ENCODE data around the gene OCEL1. TPM values are rescaled to one million over a fixed set of nuclear protein-coding genes. Genes with fewer than 3 reads are reported as not detected.

Gene OCEL1
- total RNA-seq, 1 experiment from 2014 or later, result 25.7 TPM

- Histone ChIP-seq H4K20me1 (ENCODE audit: control insufficient read depth, insufficient read depth, insufficient read length) (no peaks in the 10 kb centered on the region), H2AFZ (ENCODE audit: low read length) (no peak overlapping the region)
Measured at GRCh38 chr19:17184371-17184841, 41.6 kb upstream of the OCEL1 start.

More at GRCh38 chr19:17184371-17184841, 41.6 kb upstream of the OCEL1 start:
- Histone ChIP-seq H2BK120ac (ENCODE audit: low read depth, low read length, poor library complexity, severe bottlenecking) (no peak overlapping the region), H4K91ac (ENCODE audit: insufficient read length, low read depth, low read length) (no peak overlapping the region), H3K18ac (ENCODE audit: insufficient read length, low read depth, low read length) (no peak overlapping the region), H3K4me2 (ENCODE audit: insufficient read depth, insufficient read length, low read length) (no peak overlapping the region), H2BK5ac (ENCODE audit: insufficient read length, low read length) (no peak overlapping the region), H3K79me2 (ENCODE audit: insufficient read depth, low read length) (no peaks in the 10 kb centered on the region), H3K23ac (ENCODE audit: insufficient read length, low read depth, low read length) (no peak overlapping the region), H3K56ac (ENCODE audit: insufficient read length, low read depth, low read length) (no peak overlapping the region), H3K27ac (ENCODE audit: insufficient read length, low read depth, low read length) (no peak overlapping the region), H2AK5ac (ENCODE audit: insufficient read length, low read length) (no peak overlapping the region), H3K9ac (ENCODE audit: extremely low read depth, insufficient read length, low read length) (no peak overlapping the region), H3K79me1 (ENCODE audit: insufficient read depth, low read depth, low read length, poor library complexity, severe bottlenecking) (no peaks in the 10 kb centered on the region), H3T11ph (ENCODE audit: low read length) (no peak overlapping the region), H3K14ac (ENCODE audit: insufficient read depth, low read length) (no peak overlapping the region), H2BK20ac (ENCODE audit: low read depth, low read length, poor library complexity, severe bottlenecking) (no peak overlapping the region), H3K9me3 (ENCODE audit: control insufficient read depth, low read depth, low read length) (no peaks in the 10 kb centered on the region), H3K4me1 (ENCODE audit: insufficient read depth, low read length) (no peaks in the 10 kb centered on the region), H3K27me3 (ENCODE audit: insufficient read depth, low read length) (no peaks in the 10 kb centered on the region), H2BK15ac (ENCODE audit: low read depth, low read length) (no peak overlapping the region), H2BK12ac (ENCODE audit: insufficient read length, low read depth, low read length) (no peak overlapping the region), H4K8ac (replicated peaks; ENCODE audit: insufficient read length, low read depth, low read length) (no peak overlapping the region), H3K23me2 (ENCODE audit: insufficient read length, low read depth, low read length, poor library complexity, severe bottlenecking) (peaks cover 3% of the 10 kb centered on the region), H4K5ac (ENCODE audit: insufficient read length, low read depth, low read length) (no peak overlapping the region), H3K4ac (ENCODE audit: low read depth, low read length) (no peak overlapping the region)
- H3K27ac Mint-ChIP-seq, result 0 out of 7 replicates have a peak overlapping the region, but pooled peaks of 1 of the 3 experiments have one; percentile 47
- no peaks in the 10 kb centered on the region; the same call in 1 of the 2 replicates for H3K27me3 Mint-ChIP-seq (ENCODE audit: low read depth)
- H3K4me3 Mint-ChIP-seq, result no peak overlapping the region
- TF ChIP-seq CTCF (conservative IDR thresholded peaks at IDR 0.05), result no peak
- peaks cover 12 to 14% of the 10 kb centered on the region in 2 experiments for H3K4me1 Mint-ChIP-seq
- peaks cover 7 to 49% (median 20%) of the 10 kb centered on the region in 3 experiments; a peak in 6 of 7 replicates for H3K36me3 Mint-ChIP-seq (ENCODE audit: insufficient read depth in 1 of 3, low read depth in 3 of 3)
- H3K9me3 Mint-ChIP-seq, result no peaks in the 10 kb centered on the region
- WGBS (ENCODE audit: extremely low coverage, insufficient read length, low lambda C conversion rate), result no CpG with 5 or more reads among the region's 12 CpGs
- DNase-seq, result no peak

All from H9 (cell line).